GM19328 (cell line): ENCODE data around the gene CHCHD3.

ENCODE experiments used
- ATAC-seq: cut with Tn5 transposase; IDR thresholded peaks from one replicate; pipeline ENCODE4 v1.9.1; 2021; ENCODE audit warnings: mild to moderate bottlenecking, moderate library complexity; ENCODE audit not compliant: unreplicated experiment

CHCHD3 gene

DNA sequence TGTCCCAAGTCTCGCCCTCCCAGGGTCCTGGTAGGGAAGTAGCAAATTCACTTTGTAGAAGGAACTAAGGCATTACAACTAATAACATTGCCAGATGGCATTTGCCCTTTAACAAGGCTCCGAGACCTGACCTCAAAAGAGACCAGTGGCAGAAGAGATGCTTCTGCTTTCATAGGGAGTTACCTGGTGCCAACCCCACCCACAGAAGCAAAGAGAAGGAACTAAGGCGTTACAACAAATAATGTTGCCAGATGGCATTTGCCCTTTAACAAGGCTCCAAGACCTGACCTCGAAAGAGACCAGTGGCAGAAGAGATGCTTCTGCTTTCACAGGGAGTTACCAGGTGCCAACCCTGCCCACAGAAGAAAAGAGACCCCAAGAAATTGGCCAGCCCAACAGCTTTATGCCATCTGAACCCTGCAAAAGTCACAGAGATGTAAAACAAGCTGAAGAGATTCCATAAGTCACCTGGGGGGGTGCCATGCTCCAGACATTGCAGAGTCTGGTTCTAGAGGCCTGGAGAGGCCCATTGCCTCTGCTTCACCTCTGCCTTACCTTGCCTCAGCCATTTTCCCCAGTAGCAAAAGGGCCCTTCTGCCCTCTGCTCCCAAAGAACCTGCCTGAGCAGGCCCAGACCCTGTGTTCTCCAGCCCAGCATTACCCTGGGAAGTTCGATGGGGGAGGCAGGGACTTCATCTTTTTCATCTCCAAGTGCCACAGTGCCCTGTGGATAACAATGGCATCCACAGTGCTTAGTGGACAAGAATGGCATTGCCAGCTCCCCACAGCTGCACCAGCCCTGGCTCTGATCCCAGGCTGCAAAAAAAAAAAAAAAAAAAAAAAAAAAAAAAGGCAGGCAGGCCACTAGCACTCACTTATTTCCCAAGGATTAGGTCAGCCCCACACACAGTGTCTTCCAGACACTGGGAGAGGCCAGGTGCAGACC, 326.1 kb downstream of the CHCHD3 start:
- ATAC-seq: no peak

DNA sequence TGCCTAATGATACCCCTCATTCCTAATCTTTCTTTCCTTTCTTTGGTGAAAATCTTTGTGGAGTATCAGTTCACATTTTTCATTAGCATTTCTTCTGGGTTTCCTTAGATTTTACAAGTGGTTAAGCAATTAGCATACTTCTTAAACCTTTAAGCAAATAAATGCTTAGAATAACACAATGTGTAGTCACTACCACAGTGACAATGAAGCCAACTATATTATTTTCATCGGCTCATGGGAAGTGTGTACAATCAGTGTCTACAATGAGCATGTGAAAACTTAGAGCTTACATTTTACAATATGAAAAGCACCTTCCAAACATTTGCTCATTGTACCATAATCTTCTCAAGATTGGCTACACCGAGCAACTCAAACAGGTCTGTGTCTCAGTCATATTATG, 329.5 kb downstream of the CHCHD3 start:
- no peak for ATAC-seq

DNA sequence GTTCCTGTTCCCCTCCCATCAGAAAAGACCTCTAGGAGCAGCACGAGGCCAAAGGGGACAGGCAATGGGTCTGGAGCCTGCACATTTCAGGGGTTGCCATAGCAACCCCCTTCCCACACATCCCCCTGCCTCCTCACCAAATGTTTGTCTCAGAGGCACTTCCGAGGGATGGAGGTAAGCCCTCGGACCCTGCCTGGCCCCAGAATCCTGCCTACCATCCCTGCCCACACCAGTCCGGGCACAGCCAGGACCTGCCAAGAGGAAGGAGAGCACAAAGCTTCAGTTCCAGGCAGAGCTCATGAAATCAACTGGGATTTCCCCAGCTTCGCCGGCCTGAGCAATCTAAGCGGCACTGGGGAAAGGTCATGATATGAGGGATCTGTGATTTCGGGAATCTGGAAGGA, 330.6 kb downstream of the CHCHD3 start:
- no peak for ATAC-seq

DNA sequence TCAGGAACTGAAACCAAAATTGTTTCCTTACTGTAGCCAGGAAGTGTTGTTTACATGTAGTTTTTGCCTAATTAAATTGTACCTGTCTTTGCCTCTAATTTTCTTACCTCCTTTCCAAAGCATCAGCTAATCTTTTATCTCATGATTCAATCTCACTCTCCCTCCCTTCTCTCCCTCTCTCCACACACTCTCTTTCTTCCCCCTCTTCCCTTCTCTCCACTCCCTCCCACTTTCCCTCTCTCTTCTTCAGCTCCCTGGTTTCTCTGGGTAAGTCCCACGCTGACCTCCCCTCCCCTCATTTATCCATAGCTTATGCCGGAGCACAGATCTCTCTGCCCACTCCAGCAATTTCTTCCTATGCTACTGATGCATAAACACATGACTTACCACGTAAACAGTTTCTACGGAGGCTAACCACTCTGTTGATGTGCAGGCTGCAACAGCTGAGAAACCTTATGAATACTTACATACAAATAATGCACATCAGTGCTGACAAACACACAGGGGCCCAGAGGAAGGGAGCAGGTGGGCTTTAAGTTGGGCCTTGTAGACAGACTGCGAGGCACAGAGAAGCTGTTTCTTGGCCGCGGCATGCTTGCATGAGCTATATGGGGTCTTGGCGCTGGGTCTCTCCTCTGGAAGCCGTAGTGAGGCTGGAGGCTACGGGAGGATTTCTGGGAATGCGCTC, 331.2 kb downstream of the CHCHD3 start:
- ATAC-seq: no peak

DNA sequence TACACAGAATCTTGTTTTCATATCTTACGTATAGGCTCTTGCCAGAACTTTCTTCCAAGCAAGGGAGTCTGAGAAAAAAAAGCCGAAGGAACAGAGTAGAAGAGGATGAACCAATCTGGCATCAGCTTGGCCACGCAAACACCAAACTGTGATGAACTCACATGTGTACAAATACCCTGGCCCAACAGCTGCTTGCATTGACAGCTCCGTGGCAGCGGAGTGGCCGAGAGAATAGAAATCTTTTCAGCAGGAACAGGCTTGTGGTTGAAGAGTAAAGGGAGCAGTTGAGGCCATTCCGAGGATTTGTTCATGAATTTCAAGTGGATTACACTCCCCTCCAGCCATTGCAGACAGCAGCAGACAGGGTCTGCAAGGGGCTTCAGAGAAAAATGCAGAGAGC, 331.8 kb downstream of the CHCHD3 start:
- no peak for ATAC-seq

DNA sequence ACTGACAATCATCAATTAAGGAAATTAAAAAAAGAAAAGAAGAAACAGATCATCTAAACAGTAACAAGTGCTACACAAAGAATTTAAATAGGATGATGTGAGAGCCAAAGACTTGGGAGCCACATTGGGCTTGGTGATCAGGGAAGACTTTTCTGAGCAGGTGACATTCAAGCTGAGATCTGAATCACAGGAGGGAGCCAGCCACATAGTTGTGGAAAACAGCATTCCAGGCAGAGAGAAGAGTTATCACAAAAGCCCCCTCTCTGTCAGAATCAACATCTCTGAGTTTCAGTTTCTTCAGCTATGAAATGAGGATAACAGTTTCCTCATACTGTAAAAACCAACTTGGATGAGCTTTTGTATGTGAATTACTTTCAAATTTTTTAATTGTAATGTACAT, 336.4 kb downstream of the CHCHD3 start:
- no peak for ATAC-seq

DNA sequence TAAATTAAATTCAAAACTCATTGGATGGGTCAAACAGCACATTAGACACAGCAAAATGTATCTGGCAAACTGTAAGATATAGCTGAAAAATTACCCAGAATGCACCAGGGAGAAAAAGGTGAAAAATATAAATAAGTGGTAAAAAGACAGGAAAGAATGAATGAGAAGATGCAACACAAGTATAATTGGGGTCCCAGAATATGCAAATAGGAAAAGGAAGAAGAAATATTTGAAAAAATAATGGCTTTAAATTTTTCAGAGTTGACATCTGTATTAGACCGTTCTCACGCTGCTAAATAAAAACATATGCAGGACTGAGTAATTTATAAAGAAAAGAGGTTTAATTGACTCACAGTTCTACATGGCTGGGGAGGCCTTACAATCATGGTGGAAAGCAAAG, 337.9 kb downstream of the CHCHD3 start:
- ATAC-seq: no peak

DNA sequence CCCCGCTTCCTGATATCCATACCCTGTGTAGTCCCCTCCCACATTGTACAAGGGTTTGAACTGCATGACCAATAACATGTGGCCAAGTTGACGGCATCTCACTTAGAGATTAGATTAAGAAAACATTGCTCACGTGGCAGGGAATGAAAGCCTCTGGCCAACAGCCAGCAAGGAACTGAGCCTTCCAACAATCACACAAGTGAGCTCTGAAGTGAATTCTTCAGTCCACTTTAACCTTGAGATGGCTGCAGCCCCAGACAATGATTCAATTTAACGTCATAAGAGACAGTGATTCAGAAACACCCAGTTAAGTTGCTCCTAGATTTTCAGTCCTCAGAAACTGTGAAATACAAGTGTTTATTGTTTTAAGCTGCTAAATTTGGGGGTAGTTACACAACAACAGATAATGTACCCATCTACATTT, 339.7 kb downstream of the CHCHD3 start:
- no peak for ATAC-seq

DNA sequence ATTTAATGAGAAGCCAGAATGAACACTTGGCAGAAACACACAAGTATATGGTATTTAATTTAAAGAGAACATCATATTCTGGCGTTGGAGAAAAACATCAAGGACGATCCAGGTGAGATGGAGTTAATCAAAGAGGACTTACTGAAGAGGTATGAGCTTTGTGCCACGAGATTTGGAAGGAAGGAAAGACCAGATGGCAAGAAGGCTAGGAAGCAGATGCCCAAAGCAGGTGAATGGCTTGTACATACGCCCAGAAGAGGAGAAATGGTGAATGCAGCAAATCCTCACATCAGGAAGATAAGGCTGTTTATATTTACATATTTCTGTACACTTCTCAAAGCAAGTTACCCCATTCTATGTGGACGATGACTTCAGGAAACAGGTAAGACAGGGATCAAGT, 341.7 kb downstream of the CHCHD3 start:
- no peak for ATAC-seq

DNA sequence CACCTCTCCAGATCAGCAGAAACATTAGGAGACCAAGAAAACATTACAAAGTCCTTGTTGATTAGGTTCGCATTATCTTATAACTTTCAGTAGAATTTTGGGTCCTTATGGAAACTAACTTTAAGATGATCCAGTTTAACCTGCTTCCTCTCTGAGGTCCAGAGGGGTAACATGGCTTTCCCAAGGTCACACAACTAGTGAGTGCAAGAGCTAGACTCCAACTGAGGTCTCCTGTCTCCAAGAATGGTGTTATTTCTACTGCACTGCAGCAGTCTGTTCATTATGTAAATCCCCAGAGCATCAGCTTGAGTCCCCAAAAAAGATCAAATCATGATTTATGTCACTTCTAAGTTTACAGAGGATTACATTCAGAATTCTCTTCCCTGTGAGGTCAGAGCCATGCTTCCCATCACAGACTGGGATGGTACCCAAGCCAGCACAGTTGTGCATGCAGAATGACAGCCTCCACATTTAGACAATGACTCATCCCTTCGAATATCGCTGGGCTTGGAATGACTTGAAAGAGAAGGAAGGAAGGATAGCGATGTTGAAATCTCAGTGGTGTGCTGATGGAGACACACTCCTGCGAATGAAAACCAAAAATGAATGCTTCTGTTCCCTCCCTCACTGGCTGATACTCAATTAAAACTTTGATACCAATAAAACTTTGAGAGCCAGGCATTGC, 342.5 kb downstream of the CHCHD3 start:
- no peak for ATAC-seq

DNA sequence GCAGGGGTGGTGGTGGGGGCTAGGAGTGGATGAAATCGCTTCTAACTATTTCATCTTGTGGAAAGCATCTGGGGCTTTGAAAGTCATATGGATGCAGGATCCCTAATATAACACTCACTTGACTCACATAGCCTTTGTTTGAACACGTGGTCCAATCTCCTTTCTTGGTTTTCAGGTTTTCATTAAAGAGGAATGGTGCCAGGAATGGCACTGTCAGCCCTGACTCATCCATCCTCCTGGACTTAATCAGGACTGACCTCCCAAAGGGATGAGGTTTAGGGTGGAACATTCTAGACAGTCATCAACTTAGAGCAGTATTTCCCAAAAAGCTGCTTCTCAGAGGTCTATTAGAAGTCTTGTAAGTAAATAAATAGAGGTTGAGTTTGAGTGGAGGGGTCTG, 343.6 kb downstream of the CHCHD3 start:
- ATAC-seq: no peak

DNA sequence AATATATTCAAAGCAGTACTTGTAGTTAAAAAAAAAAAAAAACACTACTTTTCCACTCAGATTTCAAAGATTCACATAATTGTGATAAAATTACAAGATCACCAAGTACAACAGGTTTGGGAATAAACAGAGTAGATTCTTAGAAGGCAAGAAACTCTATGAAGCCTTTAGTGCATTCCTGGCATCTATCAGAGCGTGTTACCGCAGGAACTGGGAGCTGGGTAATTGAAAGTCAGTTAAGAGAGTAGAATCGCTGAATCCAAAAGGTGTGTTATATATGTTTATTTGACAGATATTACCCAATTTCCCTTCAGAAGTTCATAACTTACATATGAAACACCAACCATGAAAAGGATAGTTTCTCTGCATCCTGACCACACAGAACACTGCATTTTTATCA, 346.4 kb downstream of the CHCHD3 start:
- ATAC-seq: no peak
